ENCODE results near the gene LLGL2. TPM values are rescaled to one million over a fixed set of nuclear protein-coding genes. Genes with fewer than 3 reads are reported as not detected.

Gene LLGL2
- total RNA-seq, 1 experiment from 2014 or later, result 165 TPM

DNA sequence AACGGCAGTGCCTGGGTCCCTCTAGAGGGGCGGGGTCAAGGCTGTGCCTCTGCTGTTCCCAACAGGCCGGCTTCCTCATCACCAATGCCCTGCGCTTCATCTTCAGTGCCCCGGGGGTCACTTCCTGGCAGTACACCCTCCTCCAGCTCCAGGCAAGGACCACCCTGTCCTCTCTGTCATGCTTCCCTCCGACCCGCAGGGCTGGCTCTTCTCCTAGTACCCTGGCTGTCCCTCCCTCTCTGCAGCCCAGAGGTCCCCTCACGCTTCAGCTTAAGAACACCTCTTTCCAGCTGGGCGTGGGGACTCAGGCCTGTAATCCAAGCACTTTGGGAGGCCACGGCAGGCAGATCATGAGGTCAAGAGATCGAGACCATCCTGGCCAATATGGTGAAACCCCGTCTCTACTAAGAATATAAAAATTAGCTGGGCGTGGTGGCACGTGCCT, 36.0 kb upstream of the LLGL2 start:
- Histone ChIP-seq H3K36me3 (ENCODE audit: control insufficient read depth, insufficient read depth, low read length) (peaks cover 2% of the 10 kb centered on the region), H3K4me1 (no peaks in the 10 kb centered on the region), H3K27me3 (replicated peaks; ENCODE audit: control insufficient read depth, insufficient read depth, low read length) (no peaks in the 10 kb centered on the region), H3K9me3 (no peaks in the 10 kb centered on the region), H3K4me3 (ENCODE audit: low read depth, low read length) (no peak overlapping the region)
- intact Hi-C loops (cut with micrococcal nuclease; ENCODE audit: unreplicated experiment), result no loop called here
- no peaks in the 10 kb centered on the region for H3K9me3 Mint-ChIP-seq (ENCODE audit: unreplicated experiment)
- TF ChIP-seq, protein P1, sequence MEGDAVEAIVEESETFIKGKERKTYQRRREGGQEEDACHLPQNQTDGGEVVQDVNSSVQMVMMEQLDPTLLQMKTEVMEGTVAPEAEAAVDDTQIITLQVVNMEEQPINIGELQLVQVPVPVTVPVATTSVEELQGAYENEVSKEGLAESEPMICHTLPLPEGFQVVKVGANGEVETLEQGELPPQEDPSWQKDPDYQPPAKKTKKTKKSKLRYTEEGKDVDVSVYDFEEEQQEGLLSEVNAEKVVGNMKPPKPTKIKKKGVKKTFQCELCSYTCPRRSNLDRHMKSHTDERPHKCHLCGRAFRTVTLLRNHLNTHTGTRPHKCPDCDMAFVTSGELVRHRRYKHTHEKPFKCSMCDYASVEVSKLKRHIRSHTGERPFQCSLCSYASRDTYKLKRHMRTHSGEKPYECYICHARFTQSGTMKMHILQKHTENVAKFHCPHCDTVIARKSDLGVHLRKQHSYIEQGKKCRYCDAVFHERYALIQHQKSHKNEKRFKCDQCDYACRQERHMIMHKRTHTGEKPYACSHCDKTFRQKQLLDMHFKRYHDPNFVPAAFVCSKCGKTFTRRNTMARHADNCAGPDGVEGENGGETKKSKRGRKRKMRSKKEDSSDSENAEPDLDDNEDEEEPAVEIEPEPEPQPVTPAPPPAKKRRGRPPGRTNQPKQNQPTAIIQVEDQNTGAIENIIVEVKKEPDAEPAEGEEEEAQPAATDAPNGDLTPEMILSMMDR (IDR thresholded peaks at IDR 0.05; ENCODE audit: insufficient read depth in 1 of 2, low read depth in 1 of 2, low read length in 1 of 2, severe bottlenecking in 1 of 2, unreplicated experiment in 1 of 2), result no peak
- ChIA-PET POLR2A (no interaction called here), CTCF (no interaction called here)
- peaks cover 7% of the 10 kb centered on the region for H3K4me1 Mint-ChIP-seq (ENCODE audit: low read depth, unreplicated experiment)
- no peaks in the 10 kb centered on the region for H3K27me3 Mint-ChIP-seq (ENCODE audit: insufficient read depth, unreplicated experiment)
- no peak overlapping the region for H3K4me3 Mint-ChIP-seq (ENCODE audit: unreplicated experiment)
- peaks cover 10% of the 10 kb centered on the region for H3K36me3 Mint-ChIP-seq (ENCODE audit: insufficient read depth, unreplicated experiment)
- no peak for DNase-seq
- no peak overlapping the region for H3K27ac Mint-ChIP-seq (ENCODE audit: unreplicated experiment)
- no TSS peak for BruUV-seq (replicated peaks)

DNA sequence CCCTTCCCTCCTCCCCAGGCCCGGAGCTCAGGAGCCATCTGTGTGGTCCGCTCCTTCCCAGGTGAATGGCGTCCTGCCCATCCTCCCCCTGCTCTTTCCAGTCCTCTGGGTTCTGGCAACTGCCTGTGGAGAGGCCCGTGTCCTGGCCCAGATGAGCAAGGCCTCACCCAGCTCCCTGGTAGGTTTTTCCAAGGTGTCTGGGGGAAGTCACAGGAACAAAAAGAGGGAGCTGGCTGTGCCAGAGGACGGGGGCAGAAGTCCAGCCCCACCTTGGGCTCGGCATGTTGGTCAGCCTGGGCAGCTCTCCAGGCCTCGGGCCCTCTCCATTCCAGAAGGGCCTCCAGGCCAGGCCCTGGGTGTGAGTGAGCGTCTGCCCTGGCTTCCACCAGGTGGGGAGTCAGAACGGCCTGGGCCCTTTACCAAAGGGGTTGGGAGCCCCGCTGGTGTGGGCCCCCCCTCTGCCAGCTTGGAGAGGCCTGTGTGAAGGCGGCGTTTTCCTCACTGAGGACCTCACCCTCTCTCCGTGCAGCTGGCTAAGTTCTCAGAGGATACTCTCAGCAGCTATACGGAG, 35.2 kb upstream of the LLGL2 start:
- ChIA-PET POLR2A (no interaction called here), CTCF (no interaction called here)
- H3K4me3 ChIP-seq (ENCODE audit: low read depth, low read length), result no peak overlapping the region
- DNase-seq, result no peak
- TF ChIP-seq, protein P1 (IDR thresholded peaks at IDR 0.05; ENCODE audit: insufficient read depth in 1 of 2, low read depth in 1 of 2, low read length in 1 of 2, severe bottlenecking in 1 of 2, unreplicated experiment in 1 of 2), result no peak
- peaks cover 7% of the 10 kb centered on the region for H3K4me1 Mint-ChIP-seq (ENCODE audit: low read depth, unreplicated experiment)
- H3K36me3 Mint-ChIP-seq (ENCODE audit: insufficient read depth, unreplicated experiment), result peaks cover 11% of the 10 kb centered on the region
- no TSS peak for BruUV-seq (replicated peaks)
- no peaks in the 10 kb centered on the region for H3K4me1 ChIP-seq
- no peaks in the 10 kb centered on the region for H3K9me3 ChIP-seq
- no peaks in the 10 kb centered on the region for H3K27me3 Mint-ChIP-seq (ENCODE audit: insufficient read depth, unreplicated experiment)
- no peaks in the 10 kb centered on the region for H3K27me3 ChIP-seq (replicated peaks; ENCODE audit: control insufficient read depth, insufficient read depth, low read length)
- no peak overlapping the region for H3K27ac Mint-ChIP-seq (ENCODE audit: unreplicated experiment)
- intact Hi-C loops (cut with micrococcal nuclease; ENCODE audit: unreplicated experiment), result no loop called here
- H3K4me3 Mint-ChIP-seq (ENCODE audit: unreplicated experiment), result no peak overlapping the region
- H3K9me3 Mint-ChIP-seq (ENCODE audit: unreplicated experiment), result no peaks in the 10 kb centered on the region
- peaks cover 2% of the 10 kb centered on the region for H3K36me3 ChIP-seq (ENCODE audit: control insufficient read depth, insufficient read depth, low read length)

DNA sequence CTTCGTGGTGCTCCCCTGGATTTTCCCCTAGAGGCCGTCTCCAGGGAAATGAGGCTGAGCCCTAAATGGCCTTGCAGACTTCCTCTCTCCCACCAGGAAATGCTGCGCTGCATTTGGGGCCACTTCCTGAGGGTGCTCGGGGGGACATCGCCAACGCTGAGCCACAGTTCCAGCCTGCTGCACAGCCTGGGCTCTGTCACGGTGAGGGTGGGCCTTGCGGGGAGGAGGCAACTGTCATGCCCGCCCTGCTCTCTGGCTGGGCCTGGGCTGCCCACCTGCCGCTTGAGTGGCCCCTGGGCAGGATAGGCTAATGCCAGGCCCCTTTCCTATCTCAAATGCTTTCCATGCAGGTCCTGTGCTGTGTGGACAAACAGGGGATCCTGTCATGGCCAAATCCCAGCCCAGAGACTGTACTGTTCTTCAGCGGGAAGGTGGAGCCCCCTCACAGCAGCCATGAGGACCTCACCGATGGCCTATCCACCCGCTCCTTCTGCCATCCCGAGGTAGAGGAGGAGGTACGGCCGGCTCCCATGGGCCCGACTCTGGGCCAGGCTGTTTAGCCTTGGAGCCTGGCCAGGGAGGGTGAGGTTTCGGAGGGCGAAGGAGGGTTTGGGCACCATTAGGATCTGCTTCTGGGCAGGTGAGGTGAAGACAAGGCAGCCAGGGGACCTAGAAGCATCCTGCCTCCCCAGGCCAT, 34.4 kb upstream of the LLGL2 start:
- Histone ChIP-seq H3K27me3 (replicated peaks; ENCODE audit: control insufficient read depth, insufficient read depth, low read length) (no peaks in the 10 kb centered on the region), H3K9me3 (no peaks in the 10 kb centered on the region), H3K4me3 (ENCODE audit: low read depth, low read length) (no peak overlapping the region), H3K36me3 (ENCODE audit: control insufficient read depth, insufficient read depth, low read length) (peaks cover 2% of the 10 kb centered on the region), H3K4me1 (no peaks in the 10 kb centered on the region)
- H3K4me3 Mint-ChIP-seq (ENCODE audit: unreplicated experiment), result no peak overlapping the region
- DNase-seq, result no peak
- H3K27ac Mint-ChIP-seq (ENCODE audit: unreplicated experiment), result no peak overlapping the region
- no peaks in the 10 kb centered on the region for H3K27me3 Mint-ChIP-seq (ENCODE audit: insufficient read depth, unreplicated experiment)
- H3K4me1 Mint-ChIP-seq (ENCODE audit: low read depth, unreplicated experiment), result peaks cover 7% of the 10 kb centered on the region
- no peaks in the 10 kb centered on the region for H3K9me3 Mint-ChIP-seq (ENCODE audit: unreplicated experiment)
- TF ChIP-seq, protein P1 (IDR thresholded peaks at IDR 0.05; ENCODE audit: insufficient read depth in 1 of 2, low read depth in 1 of 2, low read length in 1 of 2, severe bottlenecking in 1 of 2, unreplicated experiment in 1 of 2), result no peak
- no TSS peak for BruUV-seq (replicated peaks)
- H3K36me3 Mint-ChIP-seq (ENCODE audit: insufficient read depth, unreplicated experiment), result peaks cover 19% of the 10 kb centered on the region
- intact Hi-C loops (cut with micrococcal nuclease; ENCODE audit: unreplicated experiment), result no loop called here
- ChIA-PET POLR2A (no interaction called here), CTCF (no interaction called here)

All from Caco-2 (cell line).